Peyer's patch (tissue), 4 donors: Measurements from ENCODE around the gene TAF1B. TPM values are rescaled to one million over a fixed set of nuclear protein-coding genes. Genes with fewer than 3 reads are reported as not detected.

Experiments
- DNase-seq, 3 donors: peaks; one replicate each; pipeline ENCODE4 v3.0.0-alpha.2; 2017 to 2019
- H3K27ac ChIP-seq, 4 donors: fragments of 200-600 bp; sonication (generic); one replicate each; pipeline ENCODE4 v1.5.1; 2016 to 2019
- H3K27me3 ChIP-seq, 2 donors: fragments of 200-600 bp; sonication (generic); one replicate each; pipeline ENCODE4 v1.5.1; 2019
- H3K36me3 ChIP-seq, 3 donors: fragments of 200-600 bp; sonication (generic); one replicate each; pipeline ENCODE4 v1.5.1; 2016 to 2019
- H3K4me1 ChIP-seq, 4 donors: fragments of 200-600 bp; sonication (generic); one replicate each; pipeline ENCODE4 v1.5.1; 2016 to 2019
- H3K4me3 ChIP-seq, 4 donors: fragments of 200-600 bp; sonication (generic); 1 replicate in 3 of 4; 2 replicates in 1 of 4; pipeline ENCODE4 v1.5.1; 2016 to 2019; ENCODE audit warnings: mild to moderate bottlenecking in 1 of 4
- H3K9me3 ChIP-seq, 4 donors: fragments of 200-600 bp; sonication (generic); one replicate each; pipeline ENCODE4 v1.5.1; 2016 to 2019; ENCODE audit warnings: mild to moderate bottlenecking in 1 of 4
- CTCF ChIP-seq, 6 experiments: fragments of 450-650 bp in 4 of 6; fragments of 200-600 bp in 2 of 6; sonication (generic) in 1 of 6; IDR thresholded peaks; one replicate each; pipeline ENCODE4 v1.5.1; 2017 to 2019; ENCODE audit warnings: antibody characterized with exemption in 6 of 6, mild to moderate bottlenecking in 3 of 6, moderate library complexity in 1 of 6
- POLR2A ChIP-seq, 2 donors: fragments of 450-650 bp; IDR thresholded peaks; one replicate each; pipeline ENCODE4 v1.5.1; 2017; ENCODE audit warnings: antibody characterized with exemption in 2 of 2, mild to moderate bottlenecking in 2 of 2, moderate library complexity in 2 of 2
- total RNA-seq, 4 donors: library from RNA; depleted of rRNA; stranded (reverse); fragments of >200 nt; gene quantifications; one replicate each; pipeline ENCODE4 v1.1.0, GENCODE V29; 2016

TAF1B gene
- total RNA-seq, 4 donors from 2014 or later: 8.6 to 33.0 (median 12.5) TPM

DNA sequence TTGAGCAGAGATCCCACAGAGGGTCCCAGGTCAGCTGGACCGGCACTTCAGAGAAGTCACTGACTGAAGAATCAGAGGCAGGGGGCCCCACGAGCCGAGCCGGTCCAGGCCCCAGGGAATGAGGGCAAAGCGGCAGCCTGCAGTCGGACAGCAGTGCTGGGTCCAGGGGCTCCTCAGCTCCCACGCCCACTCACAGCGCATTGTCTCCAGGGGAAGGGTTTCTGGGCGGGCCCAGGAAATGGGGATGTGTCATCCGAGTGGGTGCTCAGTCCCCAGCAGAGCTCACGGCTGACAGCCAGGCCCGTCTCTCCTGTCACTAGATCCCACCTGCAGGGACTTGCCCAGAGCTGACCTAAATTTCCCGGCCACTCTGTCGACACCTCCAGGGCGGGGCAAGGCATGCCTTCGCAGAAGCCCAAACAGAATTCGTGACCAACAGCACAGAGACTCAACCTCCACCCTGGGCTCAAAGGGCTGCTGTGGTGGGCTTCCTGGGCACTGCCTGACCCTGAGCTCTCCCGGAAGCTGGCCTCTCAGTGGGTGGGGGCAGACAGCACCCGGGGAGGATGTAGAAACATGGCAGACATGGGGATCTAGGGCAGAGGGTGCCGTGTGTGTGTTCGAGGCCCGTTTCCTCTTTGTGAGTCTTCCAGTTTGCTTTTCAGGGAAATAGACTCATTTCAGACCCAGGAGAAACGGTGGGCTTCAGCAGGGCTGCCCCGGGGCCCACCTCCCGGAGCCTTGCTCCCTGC lies 42.1 kb upstream of the TAF1B start:
- Histone ChIP-seq H3K4me1 (peaks cover 5 to 59% (median 12%) of the 10 kb centered on the region in 4 donors), H3K27ac (peak overlapping the region in 2 of 4 donors; percentile 55 to 76), H3K36me3 (no peaks in the 10 kb centered on the region), H3K27me3 (no peaks in the 10 kb centered on the region), H3K9me3 (no peaks in the 10 kb centered on the region), H3K4me3 (no peak overlapping the region)
- peak in 1 of 3 donors; percentile 65 for DNase-seq
- TF ChIP-seq POLR2A (IDR thresholded peaks at IDR 0.05) (no peak), CTCF (IDR thresholded peaks at IDR 0.05) (no peak)

GRCh38 chr2:9802576-9802993 lies 40.7 kb upstream of the TAF1B start:
- Histone ChIP-seq H3K4me1 (peaks cover 5 to 55% (median 12%) of the 10 kb centered on the region in 4 donors), H3K36me3 (no peaks in the 10 kb centered on the region), H3K27ac (peak overlapping the region in 3 of 4 donors; percentile 26 to 76 (median 75)), H3K9me3 (no peaks in the 10 kb centered on the region), H3K27me3 (no peaks in the 10 kb centered on the region), H3K4me3 (no peak overlapping the region)
- peak in 1 of 3 donors; percentile 55 for DNase-seq
- TF ChIP-seq POLR2A (IDR thresholded peaks at IDR 0.05): no peak
- TF ChIP-seq CTCF (IDR thresholded peaks at IDR 0.05): peak in 3 of 6 experiments; percentile 4 to 29 (median 23)

DNA sequence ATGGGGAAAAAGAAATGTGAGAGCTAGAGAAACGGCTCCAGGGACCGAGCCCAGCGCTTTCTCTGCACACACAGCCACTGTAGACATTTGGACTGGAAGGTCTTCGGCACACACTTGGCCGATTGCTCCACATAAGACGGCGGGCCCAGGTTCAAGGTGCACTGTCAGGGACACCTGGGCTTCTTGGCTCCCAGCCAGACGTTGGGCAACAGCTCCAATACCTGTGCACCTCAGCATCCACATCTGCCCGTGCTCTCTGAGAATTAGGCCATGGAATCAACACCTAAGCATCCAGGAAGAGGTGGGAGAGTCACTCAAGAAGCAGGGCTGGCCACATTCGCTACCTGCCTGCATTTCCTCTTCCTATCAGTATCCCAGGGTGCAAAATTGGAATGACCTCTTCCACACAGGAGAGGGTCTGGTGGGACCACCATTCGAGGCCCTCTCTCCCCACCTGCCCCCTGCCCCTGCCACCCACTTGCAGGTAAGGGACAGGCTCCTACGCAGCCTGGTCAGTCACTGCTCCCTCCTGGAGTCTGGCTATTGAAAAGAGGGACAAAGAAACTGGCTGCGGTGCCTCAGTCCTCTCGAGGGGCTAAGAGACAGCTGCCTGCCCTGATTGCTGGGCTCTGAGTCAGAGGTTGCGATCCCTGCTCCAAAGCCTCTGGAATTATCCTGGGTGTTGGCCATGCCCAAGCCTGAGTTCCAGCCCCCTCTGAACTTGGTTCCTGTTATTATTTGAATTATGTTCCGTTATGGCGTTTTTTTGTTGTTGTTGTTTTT lies 40.1 kb upstream of the TAF1B start:
- H3K4me1 ChIP-seq: peaks cover 5 to 49% (median 10%) of the 10 kb centered on the region in 4 donors

GRCh38 chr2:9805435-9806297 lies 37.6 kb upstream of the TAF1B start:
- DNase-seq: peak in 1 of 3 donors; percentile 33
- H3K9me3 ChIP-seq: no peaks in the 10 kb centered on the region
- no peaks in the 10 kb centered on the region for H3K27me3 ChIP-seq
- H3K27ac ChIP-seq: no peak overlapping the region
- no peak overlapping the region for H3K4me3 ChIP-seq
- no peaks in the 10 kb centered on the region for H3K36me3 ChIP-seq
- H3K4me1 ChIP-seq: peaks cover 0 to 36% (median 5%) of the 10 kb centered on the region in 4 donors
- TF ChIP-seq POLR2A (IDR thresholded peaks at IDR 0.05): no peak
- no peak for TF ChIP-seq CTCF (IDR thresholded peaks at IDR 0.05)

More for the DNA sequence above, 40.1 kb upstream of the TAF1B start:
- Histone ChIP-seq H3K4me3 (no peak overlapping the region), H3K27ac (peak overlapping the region in 3 of 4 donors; percentile 26 to 76 (median 75)), H3K27me3 (no peaks in the 10 kb centered on the region), H3K9me3 (no peaks in the 10 kb centered on the region), H3K36me3 (no peaks in the 10 kb centered on the region)
- DNase-seq: peak in 2 of 3 donors; percentile 94
- TF ChIP-seq POLR2A (IDR thresholded peaks at IDR 0.05): peak; percentile 39 to 43
- no peak for TF ChIP-seq CTCF (IDR thresholded peaks at IDR 0.05)

DNA sequence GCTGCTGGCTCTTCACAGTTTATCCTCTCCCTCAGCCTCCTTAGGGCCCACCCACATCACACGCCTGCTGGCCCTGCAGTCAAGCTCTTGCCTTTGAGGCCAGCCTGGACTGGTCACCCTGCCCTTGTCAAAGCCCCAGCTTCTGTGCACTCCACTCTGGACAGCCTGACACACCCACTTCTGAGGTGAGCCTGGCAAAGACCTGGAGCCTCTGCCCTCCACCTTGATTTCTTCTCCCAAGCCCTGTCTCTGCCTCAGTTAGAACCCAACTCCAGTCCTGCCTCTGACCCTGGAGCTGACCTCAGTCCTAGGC lies 37.0 kb upstream of the TAF1B start:
- no peaks in the 10 kb centered on the region for H3K27me3 ChIP-seq
- H3K27ac ChIP-seq: no peak overlapping the region
- no peak for DNase-seq
- no peaks in the 10 kb centered on the region for H3K9me3 ChIP-seq
- peaks cover 0 to 30% (median 5%) of the 10 kb centered on the region in 4 donors for H3K4me1 ChIP-seq
- H3K36me3 ChIP-seq: no peaks in the 10 kb centered on the region
- no peak for TF ChIP-seq CTCF (IDR thresholded peaks at IDR 0.05)
- no peak for TF ChIP-seq POLR2A (IDR thresholded peaks at IDR 0.05)
- H3K4me3 ChIP-seq: no peak overlapping the region
